Peyer's patch (tissue), 4 donors: ENCODE results near the gene GRID2.

Experiments
- POLR2A ChIP-seq, 2 donors: fragments of 450-650 bp; IDR thresholded peaks; one replicate each; pipeline ENCODE4 v1.5.1; 2017; ENCODE audit warnings: antibody characterized with exemption in 2 of 2, mild to moderate bottlenecking in 2 of 2, moderate library complexity in 2 of 2
- TF ChIP-seq, protein P1 (sequence below), 6 experiments: fragments of 450-650 bp in 4 of 6; fragments of 200-600 bp in 2 of 6; sonication (generic) in 1 of 6; IDR thresholded peaks; one replicate each; pipeline ENCODE4 v1.5.1; 2017 to 2019; ENCODE audit warnings: antibody characterized with exemption in 6 of 6, mild to moderate bottlenecking in 3 of 6, moderate library complexity in 1 of 6

DNA sequence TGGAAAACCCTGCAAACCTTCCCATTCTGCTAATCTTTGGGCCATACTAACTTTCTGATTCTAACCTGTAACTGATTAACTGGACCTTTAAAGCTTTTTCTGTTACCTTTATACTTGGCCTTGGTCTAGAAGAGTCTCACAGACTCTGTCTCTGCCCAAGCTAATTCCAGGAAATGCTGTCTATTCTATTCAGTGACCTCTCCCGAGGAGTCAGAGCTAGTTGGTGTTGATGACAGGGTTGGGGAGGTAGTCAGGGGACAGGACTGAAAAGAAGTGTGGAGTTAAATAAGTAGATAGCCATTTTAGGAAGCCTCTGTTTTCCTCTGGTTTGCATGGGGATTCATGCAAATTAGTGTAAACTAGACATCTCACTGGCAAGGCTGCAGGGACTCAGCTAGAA lies 429.5 kb downstream of the GRID2 start:
- TF ChIP-seq, protein P1, sequence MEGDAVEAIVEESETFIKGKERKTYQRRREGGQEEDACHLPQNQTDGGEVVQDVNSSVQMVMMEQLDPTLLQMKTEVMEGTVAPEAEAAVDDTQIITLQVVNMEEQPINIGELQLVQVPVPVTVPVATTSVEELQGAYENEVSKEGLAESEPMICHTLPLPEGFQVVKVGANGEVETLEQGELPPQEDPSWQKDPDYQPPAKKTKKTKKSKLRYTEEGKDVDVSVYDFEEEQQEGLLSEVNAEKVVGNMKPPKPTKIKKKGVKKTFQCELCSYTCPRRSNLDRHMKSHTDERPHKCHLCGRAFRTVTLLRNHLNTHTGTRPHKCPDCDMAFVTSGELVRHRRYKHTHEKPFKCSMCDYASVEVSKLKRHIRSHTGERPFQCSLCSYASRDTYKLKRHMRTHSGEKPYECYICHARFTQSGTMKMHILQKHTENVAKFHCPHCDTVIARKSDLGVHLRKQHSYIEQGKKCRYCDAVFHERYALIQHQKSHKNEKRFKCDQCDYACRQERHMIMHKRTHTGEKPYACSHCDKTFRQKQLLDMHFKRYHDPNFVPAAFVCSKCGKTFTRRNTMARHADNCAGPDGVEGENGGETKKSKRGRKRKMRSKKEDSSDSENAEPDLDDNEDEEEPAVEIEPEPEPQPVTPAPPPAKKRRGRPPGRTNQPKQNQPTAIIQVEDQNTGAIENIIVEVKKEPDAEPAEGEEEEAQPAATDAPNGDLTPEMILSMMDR (IDR thresholded peaks at IDR 0.05): no peak
- TF ChIP-seq POLR2A (IDR thresholded peaks at IDR 0.05): no peak
